ENCODE data around the gene PIANP.
"Not testable (repeated sequence)": the region's sequence is repeated elsewhere in the genome, so short reads cannot be mapped to it uniquely, and the experiment has no call there.

PIANP gene

GRCh38 chr12:6700646-6701051, at the start of gene PIANP:
TSS of gene PIANP (minus strand) at chr12:6700815. CDS start at chr12:6698061, 2,754 bp downstream.
- DNase-seq (ENCODE audit: low read depth) = no peak

- no peak for DNase-seq (ENCODE audit: low read depth)
Measured at GRCh38 chr12:6748761-6749160, 48.1 kb upstream of the PIANP start.

- DNase-seq (ENCODE audit: low read depth) = no peak
Measured at GRCh38 chr12:6747216-6747615, 46.6 kb upstream of the PIANP start.

- DNase-seq (ENCODE audit: low read depth) = no peak
Measured at GRCh38 chr12:6745741-6746525, 45.3 kb upstream of the PIANP start.

- DNase-seq (ENCODE audit: low read depth) = not testable (repeated sequence)
Measured at GRCh38 chr12:6743300-6743699, 42.7 kb upstream of the PIANP start.

- DNase-seq (ENCODE audit: low read depth) = no peak
Measured at GRCh38 chr12:6742834-6743233, 42.2 kb upstream of the PIANP start.

GRCh38 chr12:6742080-6742479, 41.5 kb upstream of the PIANP start:
- DNase-seq (ENCODE audit: low read depth) = not testable (repeated sequence)

- DNase-seq (ENCODE audit: low read depth) = no peak
Measured at GRCh38 chr12:6736754-6737153, 36.1 kb upstream of the PIANP start.

GRCh38 chr12:6735448-6736191, 35.0 kb upstream of the PIANP start:
- DNase-seq (ENCODE audit: low read depth) = no peak

- no peak for DNase-seq (ENCODE audit: low read depth)
Measured at GRCh38 chr12:6734506-6735387, 34.1 kb upstream of the PIANP start.

GRCh38 chr12:6730169-6730568, 29.6 kb upstream of the PIANP start:
- no peak for DNase-seq (ENCODE audit: low read depth)

GRCh38 chr12:6729186-6729585, 28.6 kb upstream of the PIANP start:
- DNase-seq (ENCODE audit: low read depth) = no peak

- DNase-seq (ENCODE audit: low read depth) = no peak
Measured at GRCh38 chr12:6725350-6725749, 24.7 kb upstream of the PIANP start.

GRCh38 chr12:6724409-6724797, 23.8 kb upstream of the PIANP start:
- no peak for DNase-seq (ENCODE audit: low read depth)

GRCh38 chr12:6723607-6724408, 23.2 kb upstream of the PIANP start, which contains the start of gene COPS7A:
TSS of gene COPS7A (plus strand) at chr12:6724046. CDS start at chr12:6724657, 611 bp downstream.
- DNase-seq (ENCODE audit: low read depth) = peak; percentile 96

- DNase-seq (ENCODE audit: low read depth) = no peak
Measured at GRCh38 chr12:6722863-6723262, 22.2 kb upstream of the PIANP start.

- DNase-seq (ENCODE audit: low read depth) = no peak
Measured at GRCh38 chr12:6716874-6717437, 16.3 kb upstream of the PIANP start.

GRCh38 chr12:6716031-6716873, 15.6 kb upstream of the PIANP start:
- DNase-seq (ENCODE audit: low read depth) = not testable (repeated sequence)

GRCh38 chr12:6708960-6709394, 8.4 kb upstream of the PIANP start:
- DNase-seq (ENCODE audit: low read depth) = no peak

GRCh38 chr12:6708351-6708750, 7.7 kb upstream of the PIANP start:
- not testable (repeated sequence) for DNase-seq (ENCODE audit: low read depth)
